Neural progenitor cell (in vitro differentiated cells): ENCODE results near the gene STXBP5. TPM values are rescaled to one million over a fixed set of nuclear protein-coding genes. Genes with fewer than 3 reads are reported as not detected.

Source experiments
- DNase-seq: peaks from one replicate; pipeline ENCODE4 v3.0.0-alpha.2; 2016; ENCODE audit warnings: low spot score
- H2AFZ ChIP-seq: fragments of 200-600 bp; sonication (generic); replicated peaks from 2 replicates; pipeline ENCODE4 v1.6.1; 2016; ENCODE audit warnings: antibody characterized with exemption
- H3F3A ChIP-seq: fragments of 200-600 bp; sonication (generic); 2 replicates; pipeline ENCODE4 v1.6.1; 2016; ENCODE audit warnings: antibody characterized with exemption, low read depth
- H3K27ac ChIP-seq: fragments of 200-600 bp; sonication (generic); 2 replicates; pipeline ENCODE4 v1.5.1; 2016; ENCODE audit warnings: mild to moderate bottlenecking
- H3K27me3 ChIP-seq: fragments of 200-600 bp; sonication (generic); 2 replicates; pipeline ENCODE4 v1.6.1; 2016; ENCODE audit warnings: mild to moderate bottlenecking, moderate library complexity
- H3K36me3 ChIP-seq: fragments of 200-600 bp; sonication (generic); 2 replicates; pipeline ENCODE4 v1.5.1; 2016
- H3K4me1 ChIP-seq: fragments of 200-600 bp; sonication (generic); 2 replicates; pipeline ENCODE4 v1.6.1; 2016; ENCODE audit warnings: mixed run types
- H3K4me2 ChIP-seq: fragments of 200-600 bp; sonication (generic); 2 replicates; pipeline ENCODE4 v1.6.1; 2016
- H3K4me3 ChIP-seq: fragments of 200-600 bp; sonication (generic); 2 replicates; pipeline ENCODE4 v1.5.1; 2016
- H3K79me2 ChIP-seq: fragments of 200-600 bp; sonication (generic); 2 replicates; pipeline ENCODE4 v1.6.1; 2016; ENCODE audit warnings: low read depth
- H3K9ac ChIP-seq: fragments of 200-600 bp; sonication (generic); 2 replicates; pipeline ENCODE4 v1.6.1; 2016
- H3K9me3 ChIP-seq: fragments of 200-600 bp; sonication (generic); 2 replicates; pipeline ENCODE4 v1.5.1; 2016; ENCODE audit warnings: low read depth
- H4K20me1 ChIP-seq: fragments of 200-600 bp; sonication (generic); 2 replicates; pipeline ENCODE4 v1.6.1; 2016; ENCODE audit warnings: low read depth
- H3K27ac Mint-ChIP-seq: 3 replicates; pipeline ENCODE4 v1.8.0; 2021; ENCODE audit warnings: mixed read lengths
- H3K27me3 Mint-ChIP-seq: 2 replicates; pipeline ENCODE4 v1.8.0; 2022; ENCODE audit warnings: low read depth, mild to moderate bottlenecking, inconsistent platforms, moderate library complexity, mixed read lengths; ENCODE audit not compliant: insufficient read depth
- H3K36me3 Mint-ChIP-seq: 3 replicates; pipeline ENCODE4 v1.8.0; 2021; ENCODE audit warnings: mixed read lengths
- H3K4me1 Mint-ChIP-seq: 3 replicates; pipeline ENCODE4 v1.8.0; 2021; ENCODE audit warnings: mixed read lengths
- H3K4me3 Mint-ChIP-seq: 3 replicates; pipeline ENCODE4 v1.8.0; 2021; ENCODE audit warnings: mild to moderate bottlenecking, moderate library complexity, mixed read lengths
- H3K9me3 Mint-ChIP-seq: 3 replicates; pipeline ENCODE4 v1.8.0; 2020; ENCODE audit warnings: mixed read lengths
- EZH2 ChIP-seq: fragments of 200-600 bp; sonication (generic); IDR thresholded peaks from 2 replicates; pipeline ENCODE4 v1.6.1; 2017; ENCODE audit warnings: antibody characterized with exemption, mild to moderate bottlenecking, moderate library complexity
- EZH2phosphoT487 ChIP-seq: fragments of 200-600 bp; sonication (generic); IDR thresholded peaks from 2 replicates; pipeline ENCODE4 v1.6.1; 2017; ENCODE audit warnings: antibody characterized with exemption
- total RNA-seq: library from RNA; depleted of rRNA; stranded (reverse); fragments of >200 nt; gene quantifications from 2 replicates; pipeline ENCODE4 v1.2.3, GENCODE V29; 2015; ENCODE audit warnings: low replicate concordance
- TF ChIP-seq, protein P1 (sequence below): fragments of 200-600 bp; sonication (generic); IDR thresholded peaks from 2 replicates; pipeline ENCODE4 v1.5.1; 2017; ENCODE audit warnings: antibody characterized with exemption, mild to moderate bottlenecking

Gene STXBP5
- total RNA-seq, 1 donor from 2014 or later = 12.0 TPM

DNA sequence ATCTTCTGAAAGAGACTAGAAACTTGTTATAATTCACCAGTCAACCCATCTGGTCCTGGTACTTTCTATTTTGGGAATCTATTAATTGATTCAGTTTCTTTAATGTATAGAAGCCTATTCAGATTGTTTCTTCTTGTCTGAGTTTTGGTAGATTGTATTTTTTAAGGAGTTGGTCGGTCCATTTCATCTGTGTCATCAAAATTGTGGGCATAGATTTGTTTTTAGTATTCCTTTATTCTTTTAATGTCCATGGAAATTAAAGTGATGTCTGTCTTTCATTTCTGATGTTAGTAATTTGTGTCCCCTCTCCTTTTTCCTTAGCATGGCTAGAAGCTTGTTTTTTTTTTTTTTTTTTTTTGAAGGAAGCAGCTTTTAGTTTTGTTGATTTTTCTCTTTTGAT lies 15.2 kb downstream of the STXBP5 start:
- Histone ChIP-seq H3K4me3 (no peak overlapping the region), H4K20me1 (no peaks in the 10 kb centered on the region), H3K27ac (no peak overlapping the region), H2AFZ (no peak overlapping the region), H3K9ac (no peak overlapping the region), H3K79me2 (peaks cover 33% of the 10 kb centered on the region), H3K4me2 (no peak overlapping the region), H3K4me1 (peaks cover 8% of the 10 kb centered on the region), H3K36me3 (no peaks in the 10 kb centered on the region), H3K9me3 (no peaks in the 10 kb centered on the region), H3F3A (no peaks in the 10 kb centered on the region), H3K27me3 (no peaks in the 10 kb centered on the region)
- Mint-ChIP-seq H3K27me3 (no peaks in the 10 kb centered on the region), H3K4me3 (no peak overlapping the region), H3K9me3 (no peaks in the 10 kb centered on the region), H3K27ac (no peak overlapping the region), H3K36me3 (peaks cover 4% of the 10 kb centered on the region), H3K4me1 (peaks cover 9% of the 10 kb centered on the region)
- no peak for DNase-seq
- TF ChIP-seq, protein P1, sequence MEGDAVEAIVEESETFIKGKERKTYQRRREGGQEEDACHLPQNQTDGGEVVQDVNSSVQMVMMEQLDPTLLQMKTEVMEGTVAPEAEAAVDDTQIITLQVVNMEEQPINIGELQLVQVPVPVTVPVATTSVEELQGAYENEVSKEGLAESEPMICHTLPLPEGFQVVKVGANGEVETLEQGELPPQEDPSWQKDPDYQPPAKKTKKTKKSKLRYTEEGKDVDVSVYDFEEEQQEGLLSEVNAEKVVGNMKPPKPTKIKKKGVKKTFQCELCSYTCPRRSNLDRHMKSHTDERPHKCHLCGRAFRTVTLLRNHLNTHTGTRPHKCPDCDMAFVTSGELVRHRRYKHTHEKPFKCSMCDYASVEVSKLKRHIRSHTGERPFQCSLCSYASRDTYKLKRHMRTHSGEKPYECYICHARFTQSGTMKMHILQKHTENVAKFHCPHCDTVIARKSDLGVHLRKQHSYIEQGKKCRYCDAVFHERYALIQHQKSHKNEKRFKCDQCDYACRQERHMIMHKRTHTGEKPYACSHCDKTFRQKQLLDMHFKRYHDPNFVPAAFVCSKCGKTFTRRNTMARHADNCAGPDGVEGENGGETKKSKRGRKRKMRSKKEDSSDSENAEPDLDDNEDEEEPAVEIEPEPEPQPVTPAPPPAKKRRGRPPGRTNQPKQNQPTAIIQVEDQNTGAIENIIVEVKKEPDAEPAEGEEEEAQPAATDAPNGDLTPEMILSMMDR = no peak
- TF ChIP-seq EZH2phosphoT487 (no peak), EZH2 (no peak)

DNA sequence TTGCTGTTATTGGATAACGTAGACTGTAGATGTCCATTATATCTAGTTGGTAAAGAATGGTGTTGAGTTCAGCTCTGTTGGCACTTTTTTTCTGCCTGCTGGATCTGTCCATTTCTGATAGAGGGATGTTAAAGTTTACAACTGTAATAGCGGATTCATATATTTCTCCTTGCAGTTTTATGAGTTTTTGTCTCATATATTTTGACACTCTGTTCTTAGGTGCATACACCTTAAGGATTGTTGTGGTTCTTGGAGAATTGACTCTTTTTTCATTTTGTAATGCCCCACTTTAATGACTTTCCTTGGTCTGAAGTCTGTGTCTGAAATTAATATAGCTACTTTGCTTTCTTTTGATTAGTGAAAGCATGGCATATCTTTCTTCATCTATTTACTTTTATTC lies 16.1 kb downstream of the STXBP5 start:
- no peak overlapping the region for H3K4me3 ChIP-seq
- H3K79me2 ChIP-seq = peaks cover 38% of the 10 kb centered on the region
- Mint-ChIP-seq H3K36me3 (peaks cover 4% of the 10 kb centered on the region), H3K4me3 (no peak overlapping the region), H3K27ac (no peak overlapping the region), H3K9me3 (no peaks in the 10 kb centered on the region), H3K27me3 (no peaks in the 10 kb centered on the region), H3K4me1 (peaks cover 9% of the 10 kb centered on the region)
- H4K20me1 ChIP-seq = no peaks in the 10 kb centered on the region
- H3K36me3 ChIP-seq = no peaks in the 10 kb centered on the region
- no peak overlapping the region for H3K27ac ChIP-seq
- H3K27me3 ChIP-seq = no peaks in the 10 kb centered on the region
- H3F3A ChIP-seq = no peaks in the 10 kb centered on the region
- no peaks in the 10 kb centered on the region for H3K9me3 ChIP-seq
- H3K4me1 ChIP-seq = peaks cover 8% of the 10 kb centered on the region
- no peak overlapping the region for H3K9ac ChIP-seq
- H2AFZ ChIP-seq = no peak overlapping the region
- TF ChIP-seq EZH2 (no peak), EZH2phosphoT487 (no peak)
- TF ChIP-seq, protein P1 = no peak
- no peak for DNase-seq
- H3K4me2 ChIP-seq = no peak overlapping the region

DNA sequence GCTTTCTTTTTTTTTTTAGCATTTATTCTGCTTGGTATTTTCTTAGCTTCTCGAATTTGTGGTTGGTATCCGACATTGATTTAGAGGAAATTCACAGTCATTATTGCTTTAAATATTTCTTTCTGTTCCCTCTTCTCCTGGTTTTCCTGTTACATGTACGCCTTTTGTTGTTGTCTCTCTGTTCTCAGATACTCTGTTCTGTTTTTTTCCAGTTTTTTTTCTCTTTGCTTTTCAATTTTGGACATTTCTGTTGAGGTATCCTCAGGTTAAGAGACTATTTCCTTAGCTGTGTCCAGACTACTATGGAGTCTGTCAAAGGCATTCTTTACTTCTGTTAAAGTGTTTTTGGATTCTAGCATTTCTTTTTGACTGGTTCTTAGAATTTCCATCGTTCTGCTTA lies 17.5 kb downstream of the STXBP5 start:
- no peak for TF ChIP-seq EZH2phosphoT487
- TF ChIP-seq EZH2 = no peak
- TF ChIP-seq, protein P1 = no peak
- H3K9ac ChIP-seq = no peak overlapping the region
- H3K4me2 ChIP-seq = no peak overlapping the region
- no peak overlapping the region for H3K27ac ChIP-seq
- no peak overlapping the region for H2AFZ ChIP-seq
- H3K36me3 Mint-ChIP-seq = peaks cover 4% of the 10 kb centered on the region
- H3K4me1 ChIP-seq = peaks cover 5% of the 10 kb centered on the region
- no peaks in the 10 kb centered on the region for H4K20me1 ChIP-seq
- peaks cover 9% of the 10 kb centered on the region for H3K4me1 Mint-ChIP-seq
- no peaks in the 10 kb centered on the region for H3K27me3 Mint-ChIP-seq
- H3K79me2 ChIP-seq = peaks cover 38% of the 10 kb centered on the region
- H3K4me3 ChIP-seq = no peak overlapping the region
- H3K27me3 ChIP-seq = no peaks in the 10 kb centered on the region
- no peak overlapping the region for H3K27ac Mint-ChIP-seq
- no peaks in the 10 kb centered on the region for H3F3A ChIP-seq
- H3K9me3 ChIP-seq = no peaks in the 10 kb centered on the region
- H3K36me3 ChIP-seq = no peaks in the 10 kb centered on the region
- H3K4me3 Mint-ChIP-seq = no peak overlapping the region
- H3K9me3 Mint-ChIP-seq = no peaks in the 10 kb centered on the region
- DNase-seq = no peak
